T-cell (primary cell): ENCODE data around the gene ADAMTSL1. TPM values are rescaled to one million over a fixed set of nuclear protein-coding genes. Genes with fewer than 3 reads are reported as not detected.

Experiments used
- ATAC-seq, 4 experiments: fragments of 200-7000 bp in 3 of 4; fragments of 150-1000 bp in 1 of 4; cut with Tn5 transposase; replicated peaks in 1 of 4; 1 replicate in 3 of 4; 2 replicates in 1 of 4; pipeline ENCODE4 v1.10.0; 2021; ENCODE audit warnings: moderate library complexity in 3 of 4, mild to moderate bottlenecking in 2 of 4, moderate number of reproducible peaks in 1 of 4
- CTCF ChIA-PET, 2 donors: fragments of 300-600 bp; sonication (Branson Sonifier 250); formaldehyde crosslinking; loops; one replicate each; lab custom pipeline; 2022; ENCODE audit warnings: antibody characterized with exemption in 2 of 2; lab: Charles Lee
- POLR2A ChIA-PET, 2 donors: fragments of 300-600 bp; sonication (Branson Sonifier 250); formaldehyde crosslinking; loops; one replicate each; lab custom pipeline; 2022; ENCODE audit warnings: antibody characterized with exemption in 2 of 2; lab: Charles Lee
- DNase-seq, 35 experiments: peaks; one replicate each; pipeline versions ENCODE4 v3.0.0 to v3.0.0-alpha.2; 2013 to 2023
- H3K27ac ChIP-seq: one replicate; pipeline ENCODE4 v1.5.1; 2013; ENCODE audit warnings: low read length
- H3K27me3 ChIP-seq, 2 experiments: replicated peaks in 1 of 2; 1 replicate in 1 of 2; 2 replicates in 1 of 2; pipeline versions ENCODE4 v1.6.1 to v1.7.0; 2013; ENCODE audit warnings: low read length in 1 of 2, mixed read lengths in 1 of 2; ENCODE audit not compliant: control insufficient read depth in 2 of 2, insufficient read depth in 2 of 2; ENCODE audit errors: extremely low read depth in 1 of 2
- H3K36me3 ChIP-seq, 2 donors: 1 replicate in 1 of 2; 2 replicates in 1 of 2; pipeline versions ENCODE4 v1.6.1 to v1.7.0; 2013; ENCODE audit warnings: low read length in 1 of 2; ENCODE audit not compliant: control insufficient read depth in 2 of 2, insufficient read depth in 1 of 2; ENCODE audit errors: extremely low read depth in 1 of 2
- H3K4me1 ChIP-seq, 2 experiments: 1 replicate in 1 of 2; 2 replicates in 1 of 2; pipeline versions ENCODE4 v1.6.1 to v1.7.0; 2013; ENCODE audit warnings: low read length in 2 of 2, mixed read lengths in 1 of 2; ENCODE audit not compliant: insufficient read depth in 2 of 2, control insufficient read depth in 1 of 2; ENCODE audit errors: extremely low read depth in 1 of 2
- H3K4me3 ChIP-seq, 2 donors: 1 replicate in 1 of 2; 2 replicates in 1 of 2; pipeline versions ENCODE4 v1.5.1 to v1.7.0; 2013; ENCODE audit warnings: mild to moderate bottlenecking in 2 of 2, low read length in 1 of 2, moderate library complexity in 1 of 2; ENCODE audit not compliant: control insufficient read depth in 1 of 2; ENCODE audit errors: extremely low read depth in 1 of 2
- H3K9me3 ChIP-seq: 2 replicates; pipeline ENCODE4 v1.7.0; 2013
- H3K27ac Mint-ChIP-seq, 2 donors: one replicate each; pipeline ENCODE4 v1.8.0; 2020 to 2021; ENCODE audit warnings: mild to moderate bottlenecking in 2 of 2, mixed read lengths in 2 of 2
- H3K27me3 Mint-ChIP-seq, 2 donors: one replicate each; pipeline ENCODE4 v1.8.0; 2021 to 2022; ENCODE audit warnings: mixed read lengths in 2 of 2
- H3K36me3 Mint-ChIP-seq: one replicate; pipeline ENCODE4 v1.8.0; 2021; ENCODE audit warnings: mixed read lengths
- H3K4me1 Mint-ChIP-seq, 3 donors: one replicate each; pipeline ENCODE4 v1.8.0; 2020 to 2022; ENCODE audit warnings: mixed read lengths in 3 of 3, mild to moderate bottlenecking in 1 of 3
- H3K4me3 Mint-ChIP-seq, 3 donors: one replicate each; pipeline ENCODE4 v1.8.0; 2020 to 2022; ENCODE audit warnings: mild to moderate bottlenecking in 3 of 3, mixed read lengths in 3 of 3, moderate library complexity in 3 of 3
- H3K9me3 Mint-ChIP-seq, 3 donors: one replicate each; pipeline ENCODE4 v1.8.0; 2020 to 2022; ENCODE audit warnings: mixed read lengths in 3 of 3
- WGBS: methylation state at CpG from one replicate; pipeline ENCODE4 v1.1.5; 2013; ENCODE audit warnings: missing lambda C conversion rate; ENCODE audit not compliant: insufficient coverage; 5-methylcytosine and 5-hydroxymethylcytosine counted together
- total RNA-seq, 35 experiments: library from RNA in 6 of 35; stranded (reverse) in 6 of 35; fragments of 120-200 nt in 1 of 35; gene quantifications; one replicate each; pipeline versions ENCODE4 v1.2.1 to v1.2.4 and lab custom pipeline; 2013 to 2026

ADAMTSL1 gene
- total RNA-seq, 5 donors from 2014 or later (not counting 1 experiment from before 2014, with no cell fraction given): 0.10 TPM; not detected in 4

DNA sequence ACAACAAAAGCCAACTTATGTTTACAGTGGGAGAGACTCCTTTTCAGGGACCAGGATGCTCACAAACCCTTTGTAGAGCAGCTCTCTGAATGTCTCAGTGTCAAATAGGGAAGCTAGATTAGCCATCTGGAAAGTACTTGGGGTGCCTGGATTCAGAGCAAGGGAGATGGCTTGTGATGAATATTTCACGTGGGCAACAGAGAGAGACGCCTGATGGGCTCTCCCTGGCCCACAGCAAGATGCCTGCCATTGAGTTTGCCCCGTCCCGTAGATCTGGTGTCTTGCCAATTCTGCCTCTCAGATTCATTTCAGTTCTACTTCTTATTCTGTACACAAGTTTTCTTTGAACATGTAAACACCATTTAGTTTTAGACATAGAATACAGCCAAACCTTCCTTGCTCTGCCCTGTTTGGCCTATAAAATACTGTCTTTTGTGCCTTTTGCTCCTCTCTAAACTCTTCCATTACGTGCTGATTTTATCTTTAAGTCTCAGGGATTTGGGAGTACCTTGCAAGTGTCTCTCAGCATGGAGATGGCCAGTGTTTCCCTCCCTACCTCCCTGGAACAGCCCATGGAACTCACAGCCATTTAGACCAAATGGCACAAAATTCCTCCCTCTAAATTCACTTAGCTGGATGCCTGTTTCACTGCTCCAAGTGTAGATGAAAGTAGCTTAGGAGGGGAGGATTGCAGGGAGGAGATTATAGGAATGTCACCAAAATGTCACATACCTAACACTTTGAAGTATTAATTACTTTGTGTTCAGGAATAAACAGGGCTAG is 324.7 kb downstream of the ADAMTSL1 start:
- H3K27me3 Mint-ChIP-seq: peaks cover 0 to 3% of the 10 kb centered on the region in 2 donors
- peaks cover 3 to 5% (median 4%) of the 10 kb centered on the region in 3 donors for H3K9me3 Mint-ChIP-seq
- POLR2A ChIA-PET: no interaction called here
- 56% methylated on average over 5 of the region's 5 CpGs for WGBS
- no peak for ATAC-seq
- no peaks in the 10 kb centered on the region for H3K36me3 Mint-ChIP-seq
- DNase-seq: no peak
- H3K4me1 ChIP-seq: no peaks in the 10 kb centered on the region
- CTCF ChIA-PET: no interaction called here
- H3K9me3 ChIP-seq: no peaks in the 10 kb centered on the region
- H3K4me1 Mint-ChIP-seq: no peaks in the 10 kb centered on the region
- H3K27ac ChIP-seq: no peak overlapping the region
- H3K4me3 ChIP-seq: no peak overlapping the region
- no peaks in the 10 kb centered on the region for H3K27me3 ChIP-seq
- no peak overlapping the region for H3K4me3 Mint-ChIP-seq
- H3K36me3 ChIP-seq: no peaks in the 10 kb centered on the region
- H3K27ac Mint-ChIP-seq: no peak overlapping the region

DNA sequence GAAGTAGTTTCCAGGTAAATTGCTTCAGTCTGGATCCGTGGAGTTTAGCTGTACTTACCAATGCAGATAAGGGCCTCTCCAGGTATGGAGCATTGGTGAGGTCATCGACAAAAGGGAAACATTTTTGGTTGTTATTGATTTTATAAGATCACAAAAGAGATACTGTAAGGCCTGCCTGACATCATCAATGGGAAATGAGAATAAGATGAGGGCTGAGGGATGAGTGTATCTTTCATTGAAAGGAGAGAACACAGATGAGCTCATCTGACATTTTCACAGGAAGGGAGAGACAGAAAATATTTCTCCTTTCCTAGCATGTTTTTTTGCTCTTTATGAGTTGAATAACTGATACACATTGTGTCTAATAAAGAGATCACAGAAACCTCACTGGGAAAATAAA is 325.5 kb downstream of the ADAMTSL1 start:
- Mint-ChIP-seq H3K27me3 (peaks cover 0 to 3% of the 10 kb centered on the region in 2 donors), H3K9me3 (peaks cover 3 to 5% (median 4%) of the 10 kb centered on the region in 3 donors), H3K27ac (no peak overlapping the region), H3K36me3 (no peaks in the 10 kb centered on the region), H3K4me3 (no peak overlapping the region), H3K4me1 (no peaks in the 10 kb centered on the region)
- ChIA-PET POLR2A (no interaction called here), CTCF (interaction anchor here in 1 of 2 donors (0.6 kb wide), 1 partner anchor 229 kb away, joined by 3 read pairs; no protein-coding TSS in a partner anchor)
- DNase-seq: no peak
- Histone ChIP-seq H3K9me3 (no peaks in the 10 kb centered on the region), H3K4me3 (no peak overlapping the region), H3K27me3 (no peaks in the 10 kb centered on the region), H3K36me3 (no peaks in the 10 kb centered on the region), H3K4me1 (no peaks in the 10 kb centered on the region), H3K27ac (no peak overlapping the region)
- ATAC-seq: no peak
- whole genome bisulfite sequencing: 75% methylated on average over 2 of the region's 2 CpGs

DNA sequence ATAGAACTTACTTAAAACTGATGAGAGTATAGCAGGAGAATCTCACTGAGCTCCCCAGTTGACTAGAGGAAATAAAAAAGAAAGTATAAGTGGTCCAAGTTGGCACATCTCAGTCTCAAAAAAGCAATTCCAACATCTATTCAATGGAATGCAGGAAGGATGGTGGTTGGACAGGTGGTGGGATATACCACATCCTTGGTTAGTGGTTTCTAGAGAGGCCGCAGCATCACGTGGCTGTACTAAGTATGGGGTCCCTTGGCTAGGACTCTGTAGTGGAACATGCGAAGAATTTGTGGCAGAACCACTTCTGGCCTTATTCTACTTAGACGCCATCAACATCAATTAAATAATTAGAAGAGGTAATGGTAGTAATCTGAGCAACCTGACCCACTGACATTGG is 326.6 kb downstream of the ADAMTSL1 start:
- Histone ChIP-seq H3K9me3 (no peaks in the 10 kb centered on the region), H3K27me3 (no peaks in the 10 kb centered on the region), H3K27ac (no peak overlapping the region), H3K4me1 (no peaks in the 10 kb centered on the region), H3K36me3 (no peaks in the 10 kb centered on the region), H3K4me3 (no peak overlapping the region)
- peaks cover 3 to 5% (median 4%) of the 10 kb centered on the region in 3 donors for H3K9me3 Mint-ChIP-seq
- H3K27ac Mint-ChIP-seq: no peak overlapping the region
- ChIA-PET POLR2A (no interaction called here), CTCF (interaction anchor here in 1 of 2 donors (0.6 kb wide), 1 partner anchor 1435 kb away, joined by 3 read pairs; no protein-coding TSS in a partner anchor)
- H3K4me3 Mint-ChIP-seq: no peak overlapping the region
- no peaks in the 10 kb centered on the region for H3K36me3 Mint-ChIP-seq
- peaks cover 0 to 3% of the 10 kb centered on the region in 2 donors for H3K27me3 Mint-ChIP-seq
- DNase-seq (no peak), ATAC-seq (no peak)
- H3K4me1 Mint-ChIP-seq: no peaks in the 10 kb centered on the region
- WGBS: no CpG with 5 or more reads among the region's 4 CpGs

DNA sequence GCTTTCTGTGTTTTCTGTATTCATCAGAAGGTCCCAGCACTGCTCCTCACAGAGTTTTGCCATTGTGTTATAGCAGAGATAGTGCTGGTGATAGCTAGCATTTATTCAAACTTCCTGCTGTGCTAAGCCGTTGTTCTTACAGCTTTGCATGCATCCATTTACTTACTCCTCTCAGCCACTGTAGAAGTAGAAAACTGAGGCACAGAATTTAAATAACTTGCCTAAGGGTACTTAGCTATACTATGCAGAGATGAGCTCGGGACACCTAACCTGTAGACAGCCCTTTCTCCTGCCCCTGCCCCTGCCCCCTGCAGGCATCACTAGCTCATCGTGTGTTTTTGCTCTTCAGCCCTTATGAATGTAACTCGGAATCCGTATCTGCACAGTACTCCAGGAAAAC is 331.4 kb downstream of the ADAMTSL1 start:
- Mint-ChIP-seq H3K27me3 (peaks cover 0 to 3% of the 10 kb centered on the region in 2 donors), H3K9me3 (peaks cover 3 to 5% (median 4%) of the 10 kb centered on the region in 3 donors), H3K36me3 (no peaks in the 10 kb centered on the region), H3K27ac (no peak overlapping the region), H3K4me1 (no peaks in the 10 kb centered on the region), H3K4me3 (no peak overlapping the region)
- Histone ChIP-seq H3K9me3 (no peaks in the 10 kb centered on the region), H3K4me1 (no peaks in the 10 kb centered on the region), H3K27ac (no peak overlapping the region), H3K27me3 (no peaks in the 10 kb centered on the region), H3K4me3 (no peak overlapping the region), H3K36me3 (no peaks in the 10 kb centered on the region)
- no peak for DNase-seq
- ATAC-seq: peak in 1 of 4 experiments; percentile 27
- CTCF ChIA-PET: no interaction called here
- POLR2A ChIA-PET: no interaction called here
- 83% methylated on average over 4 of the region's 5 CpGs for WGBS

DNA sequence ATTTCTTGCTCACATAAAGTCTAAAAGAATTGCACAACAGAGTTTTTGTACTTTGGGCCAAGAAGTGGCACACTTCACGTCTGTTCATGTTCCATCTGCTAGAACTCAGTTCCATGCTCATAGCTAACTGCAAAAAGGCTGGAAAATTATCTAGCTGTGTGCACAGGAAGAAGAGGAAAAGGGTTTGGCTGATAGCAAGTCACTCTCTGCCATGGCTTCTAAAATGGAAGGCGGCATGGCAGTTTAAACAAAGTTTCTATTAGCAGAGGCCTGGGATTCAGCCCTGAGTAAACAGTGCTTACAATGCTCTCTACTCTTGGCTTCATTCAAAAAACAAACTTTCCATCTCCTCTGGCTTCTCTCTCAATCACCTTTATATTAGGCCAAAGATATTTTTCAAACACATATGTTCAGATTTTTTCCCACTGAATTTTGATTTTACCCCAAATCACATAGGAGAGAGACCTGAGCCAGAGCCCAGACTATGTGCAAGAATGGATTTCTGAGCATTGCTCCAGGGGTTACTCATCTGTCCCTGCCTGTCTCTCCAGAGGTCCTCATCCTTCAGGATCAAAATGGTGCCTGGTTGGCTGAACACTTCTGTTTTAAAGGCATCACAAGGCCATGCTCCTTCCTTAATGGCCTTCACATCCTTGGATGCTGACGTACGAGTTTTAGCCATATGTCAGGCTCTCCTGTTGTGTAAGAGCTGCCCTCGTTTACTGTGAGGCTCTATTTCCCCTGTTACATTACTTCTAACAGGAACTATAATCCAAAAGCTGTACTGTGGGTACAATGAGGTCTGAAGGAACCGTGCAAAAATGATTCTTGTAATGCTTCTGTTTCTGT is 332.5 kb downstream of the ADAMTSL1 start:
- Histone ChIP-seq H3K27me3 (no peaks in the 10 kb centered on the region), H3K27ac (no peak overlapping the region), H3K4me1 (no peaks in the 10 kb centered on the region), H3K4me3 (no peak overlapping the region), H3K36me3 (no peaks in the 10 kb centered on the region), H3K9me3 (no peaks in the 10 kb centered on the region)
- ChIA-PET POLR2A (interaction anchor here in 1 of 2 donors (0.7 kb wide), 1 partner anchor 308 kb away, joined by 8 read pairs; no protein-coding TSS in a partner anchor), CTCF (no interaction called here)
- Mint-ChIP-seq H3K27me3 (peaks cover 0 to 2% of the 10 kb centered on the region in 2 donors), H3K27ac (no peak overlapping the region), H3K4me3 (no peak overlapping the region), H3K9me3 (peaks cover under 1 to 3% (median 2%) of the 10 kb centered on the region in 3 donors), H3K36me3 (no peaks in the 10 kb centered on the region), H3K4me1 (no peaks in the 10 kb centered on the region)
- no peak for ATAC-seq
- 100% methylated on average over 1 of the region's 6 CpGs for WGBS
- DNase-seq: no peak

DNA sequence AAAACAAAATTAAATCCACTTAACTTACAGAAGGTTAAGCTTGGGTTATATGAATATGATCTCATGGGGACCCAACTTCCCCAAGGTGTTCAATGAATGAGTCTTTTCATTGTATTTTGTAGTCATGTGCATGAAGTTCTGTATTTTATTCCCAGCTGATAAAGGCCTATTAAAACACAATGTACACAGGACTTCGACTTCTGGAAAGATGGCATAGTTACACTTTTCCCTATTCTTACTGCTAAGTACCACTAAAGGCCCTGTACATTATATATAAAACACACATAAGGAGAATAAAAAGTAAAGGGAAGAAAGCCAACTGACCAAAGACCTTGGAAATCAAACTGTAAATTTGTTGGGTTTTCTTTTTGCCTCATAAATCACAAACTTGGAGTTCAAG is 336.6 kb downstream of the ADAMTSL1 start:
- CTCF ChIA-PET: no interaction called here
- H3K4me3 Mint-ChIP-seq: no peak overlapping the region

More for the DNA sequence above, 336.6 kb downstream of the ADAMTSL1 start:
- no peaks in the 10 kb centered on the region for H3K4me1 Mint-ChIP-seq
- Histone ChIP-seq H3K4me1 (no peaks in the 10 kb centered on the region), H3K27ac (no peak overlapping the region), H3K27me3 (no peaks in the 10 kb centered on the region), H3K9me3 (no peaks in the 10 kb centered on the region), H3K4me3 (no peak overlapping the region), H3K36me3 (no peaks in the 10 kb centered on the region)
- H3K36me3 Mint-ChIP-seq: no peaks in the 10 kb centered on the region
- POLR2A ChIA-PET: no interaction called here
- DNase-seq: no peak
- WGBS: no CpG with 5 or more reads among the region's 1 CpG
- ATAC-seq: no peak
- H3K27ac Mint-ChIP-seq: no peak overlapping the region
- H3K27me3 Mint-ChIP-seq: peaks cover 0 to 11% of the 10 kb centered on the region in 2 donors
- H3K9me3 Mint-ChIP-seq: no peaks in the 10 kb centered on the region
